ENCODE results near the gene CEACAM16.

Gene CEACAM16

DNA sequence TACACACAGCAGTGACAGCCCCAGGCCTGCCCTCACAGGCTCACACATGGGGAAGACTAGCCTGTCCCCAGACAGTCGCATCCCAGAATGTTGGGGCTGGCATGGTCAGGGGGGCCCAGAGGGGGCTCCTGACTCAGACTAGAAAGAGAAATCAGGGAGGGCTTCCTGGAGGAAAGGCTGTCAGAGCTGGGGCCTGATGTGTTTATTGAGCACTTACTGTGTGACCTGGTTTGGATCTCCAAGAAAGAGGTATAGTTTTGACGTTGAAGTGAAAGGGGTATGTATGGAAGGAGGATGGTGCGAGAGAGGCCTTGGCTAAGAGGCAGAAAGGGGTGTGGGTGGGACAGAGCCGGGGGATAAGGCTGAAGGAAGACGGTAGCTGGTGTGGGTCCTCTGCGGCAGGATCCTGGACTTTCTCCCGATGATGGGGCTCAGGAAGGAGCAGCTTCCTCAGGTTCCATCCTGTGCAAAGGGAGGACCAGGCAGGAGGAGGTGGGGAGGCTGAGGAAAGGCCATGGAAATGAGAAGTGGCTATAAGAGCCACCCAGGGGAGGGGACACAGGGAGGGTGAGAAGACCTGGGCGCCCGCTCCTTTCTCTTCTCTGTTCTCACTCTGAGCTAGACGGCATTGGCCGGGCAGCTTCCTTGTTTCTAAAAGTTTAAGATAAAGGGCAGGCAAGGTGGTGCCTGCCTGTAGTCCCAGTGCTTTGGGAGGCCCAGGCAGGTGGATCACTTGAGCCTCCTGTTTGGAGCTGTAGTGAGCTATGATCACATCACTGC, 33.5 kb downstream of the CEACAM16 start:
- Histone ChIP-seq H3K36me3 (replicated peaks) (no peaks in the 10 kb centered on the region), H3K27me3 (replicated peaks) (no peaks in the 10 kb centered on the region), H3K4me3 (ENCODE audit: low read depth, low read length) (no peak overlapping the region), H3K27ac (no peak overlapping the region)
- TF ChIP-seq, protein P1, sequence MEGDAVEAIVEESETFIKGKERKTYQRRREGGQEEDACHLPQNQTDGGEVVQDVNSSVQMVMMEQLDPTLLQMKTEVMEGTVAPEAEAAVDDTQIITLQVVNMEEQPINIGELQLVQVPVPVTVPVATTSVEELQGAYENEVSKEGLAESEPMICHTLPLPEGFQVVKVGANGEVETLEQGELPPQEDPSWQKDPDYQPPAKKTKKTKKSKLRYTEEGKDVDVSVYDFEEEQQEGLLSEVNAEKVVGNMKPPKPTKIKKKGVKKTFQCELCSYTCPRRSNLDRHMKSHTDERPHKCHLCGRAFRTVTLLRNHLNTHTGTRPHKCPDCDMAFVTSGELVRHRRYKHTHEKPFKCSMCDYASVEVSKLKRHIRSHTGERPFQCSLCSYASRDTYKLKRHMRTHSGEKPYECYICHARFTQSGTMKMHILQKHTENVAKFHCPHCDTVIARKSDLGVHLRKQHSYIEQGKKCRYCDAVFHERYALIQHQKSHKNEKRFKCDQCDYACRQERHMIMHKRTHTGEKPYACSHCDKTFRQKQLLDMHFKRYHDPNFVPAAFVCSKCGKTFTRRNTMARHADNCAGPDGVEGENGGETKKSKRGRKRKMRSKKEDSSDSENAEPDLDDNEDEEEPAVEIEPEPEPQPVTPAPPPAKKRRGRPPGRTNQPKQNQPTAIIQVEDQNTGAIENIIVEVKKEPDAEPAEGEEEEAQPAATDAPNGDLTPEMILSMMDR (IDR thresholded peaks at IDR 0.05; ENCODE audit: low read depth, low read length, missing control alignments): no peak
- in situ Hi-C loops (cut with HindIII; ENCODE audit: low pct_ligation_motif_present, low sequenced_read_pairs): no loop called here
- DNase-seq: no peak

DNA sequence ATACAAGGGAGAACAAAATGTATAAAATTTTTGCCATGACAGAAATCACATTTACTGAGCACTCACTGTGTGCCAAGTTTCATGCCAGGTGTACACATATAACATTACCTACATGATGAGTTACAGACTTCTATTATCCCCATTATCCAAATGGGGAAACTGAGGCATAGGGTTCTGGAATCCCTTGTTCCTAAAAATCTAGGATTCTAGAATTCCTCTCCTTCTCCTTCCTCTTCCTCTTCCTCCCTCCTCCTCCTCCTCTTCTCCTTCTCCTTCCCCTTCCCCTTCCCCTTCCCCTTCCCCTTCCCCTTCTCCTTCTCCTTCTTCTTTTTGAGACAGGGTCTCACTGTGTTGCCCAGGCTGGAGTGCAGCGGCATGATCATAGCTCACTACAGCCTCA, 35.4 kb downstream of the CEACAM16 start:
- H3K4me3 ChIP-seq (ENCODE audit: low read depth, low read length): no peak overlapping the region
- TF ChIP-seq, protein P1 (IDR thresholded peaks at IDR 0.05; ENCODE audit: low read depth, low read length, missing control alignments): no peak
- no peaks in the 10 kb centered on the region for H3K27me3 ChIP-seq (replicated peaks)
- in situ Hi-C loops (cut with HindIII; ENCODE audit: low pct_ligation_motif_present, low sequenced_read_pairs): no loop called here
- no peak for DNase-seq
- no peaks in the 10 kb centered on the region for H3K36me3 ChIP-seq (replicated peaks)
- no peak overlapping the region for H3K27ac ChIP-seq

DNA sequence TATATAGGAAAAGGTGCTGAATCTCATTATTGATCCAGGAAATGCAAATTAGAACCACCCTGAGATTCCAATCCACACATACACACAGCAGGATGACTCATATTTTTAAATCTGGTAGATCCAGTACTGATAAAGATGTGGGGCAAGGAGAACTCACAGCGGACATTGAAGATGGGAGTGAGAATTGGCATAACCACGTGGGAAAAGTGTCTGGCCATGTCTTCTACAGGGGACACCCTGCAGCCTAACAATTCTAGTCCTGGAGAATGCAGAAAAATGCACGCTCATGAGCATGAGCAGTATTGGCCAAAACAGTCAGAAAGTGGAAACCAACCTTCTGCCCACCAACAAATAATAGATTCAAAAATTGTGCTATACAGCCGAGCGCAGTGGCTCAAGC, 36.1 kb downstream of the CEACAM16 start:
- in situ Hi-C loops (cut with HindIII; ENCODE audit: low pct_ligation_motif_present, low sequenced_read_pairs): no loop called here
- Histone ChIP-seq H3K27ac (no peak overlapping the region), H3K27me3 (replicated peaks) (no peaks in the 10 kb centered on the region), H3K36me3 (replicated peaks) (no peaks in the 10 kb centered on the region), H3K4me3 (ENCODE audit: low read depth, low read length) (no peak overlapping the region)
- DNase-seq: no peak
- TF ChIP-seq, protein P1 (IDR thresholded peaks at IDR 0.05; ENCODE audit: low read depth, low read length, missing control alignments): no peak

DNA sequence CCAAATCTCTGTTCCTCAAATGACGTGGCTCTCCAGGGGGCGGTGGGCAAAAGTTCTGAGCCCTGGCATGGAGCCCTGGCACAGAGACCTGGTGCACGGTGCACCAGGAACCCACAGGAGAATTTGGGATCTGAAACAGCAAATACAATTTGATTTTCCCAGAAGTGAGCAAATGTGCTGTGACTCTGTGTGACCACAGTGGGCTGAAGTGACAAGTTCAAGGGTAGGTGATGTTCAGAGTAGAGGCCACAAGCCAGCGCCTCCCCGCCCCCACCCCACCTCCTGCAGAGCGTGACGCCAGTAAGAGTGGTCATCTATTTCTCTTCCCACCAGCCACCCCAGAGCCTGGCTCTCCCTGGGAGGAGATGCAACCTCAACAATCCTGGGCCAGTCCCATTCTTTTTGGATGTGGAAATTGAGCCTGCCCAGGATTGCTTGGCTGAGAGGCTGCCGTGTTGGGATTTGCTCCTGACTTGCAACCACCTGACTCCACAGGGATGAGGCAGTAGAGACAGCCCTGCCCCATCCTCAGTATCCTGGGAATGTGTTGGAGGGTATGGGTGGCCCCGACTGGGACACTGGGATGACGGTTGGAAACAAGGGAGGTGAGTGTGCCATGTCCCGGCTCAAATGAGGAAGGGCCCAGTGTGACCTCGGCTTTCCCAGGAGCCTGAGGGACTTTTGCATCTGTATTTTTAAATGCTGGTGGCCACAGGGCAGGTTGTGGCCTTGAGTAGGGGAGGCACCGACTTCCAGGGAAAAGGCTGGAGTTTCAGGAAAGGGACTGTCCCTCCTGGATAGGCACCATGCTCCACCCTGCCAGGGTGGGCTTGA, 38.5 kb downstream of the CEACAM16 start:
- Histone ChIP-seq H3K4me3 (ENCODE audit: low read depth, low read length) (no peak overlapping the region), H3K36me3 (replicated peaks) (no peaks in the 10 kb centered on the region), H3K27me3 (replicated peaks) (no peaks in the 10 kb centered on the region), H3K27ac (peak overlapping the region; percentile 69)
- TF ChIP-seq, protein P1 (IDR thresholded peaks at IDR 0.05; ENCODE audit: low read depth, low read length, missing control alignments): no peak
- in situ Hi-C loops (cut with HindIII; ENCODE audit: low pct_ligation_motif_present, low sequenced_read_pairs): no loop called here
- peak; percentile 73 for DNase-seq

DNA sequence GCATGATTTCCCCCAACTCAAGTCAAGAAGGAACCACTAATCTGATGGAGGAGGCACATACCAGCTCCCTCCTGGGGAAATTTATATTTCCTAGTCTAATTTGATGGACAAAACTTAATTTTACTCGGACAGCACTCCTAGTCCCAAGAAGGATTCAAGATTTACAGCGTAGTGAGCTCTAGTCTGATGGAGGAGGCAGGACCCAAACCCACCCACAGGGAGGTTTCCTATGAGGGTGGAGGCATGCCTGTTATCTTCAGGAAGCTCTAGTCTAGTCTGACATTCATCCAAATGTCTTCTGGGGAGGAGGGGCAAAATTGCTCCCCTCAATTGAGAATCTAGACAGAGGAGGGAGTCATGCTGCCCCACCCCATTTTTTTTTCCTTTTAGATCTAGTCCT, 39.2 kb downstream of the CEACAM16 start:
- TF ChIP-seq, protein P1 (IDR thresholded peaks at IDR 0.05; ENCODE audit: low read depth, low read length, missing control alignments): no peak
- Histone ChIP-seq H3K36me3 (replicated peaks) (no peaks in the 10 kb centered on the region), H3K4me3 (ENCODE audit: low read depth, low read length) (no peak overlapping the region), H3K27ac (peak overlapping the region; percentile 69), H3K27me3 (replicated peaks) (no peaks in the 10 kb centered on the region)
- in situ Hi-C loops (cut with HindIII; ENCODE audit: low pct_ligation_motif_present, low sequenced_read_pairs): no loop called here
- no peak for DNase-seq

Measured in brain microvascular endothelial cell (primary cell).